Progenitor cell of endocrine pancreas (in vitro differentiated cells): ENCODE data around the gene DLEC1. TPM values are rescaled to one million over a fixed set of nuclear protein-coding genes. Genes with fewer than 3 reads are reported as not detected.

Experiments
- DNase-seq: peaks from one replicate; pipeline ENCODE4 v3.0.0; 2021; ENCODE audit warnings: low spot score; ENCODE audit not compliant: unreplicated experiment
- H3K27ac Mint-ChIP-seq: 2 replicates; pipeline ENCODE4 v1.8.0; 2021; ENCODE audit warnings: mild to moderate bottlenecking, moderate library complexity, mixed read lengths
- H3K27me3 Mint-ChIP-seq: 2 replicates; pipeline ENCODE4 v1.8.0; 2021; ENCODE audit warnings: mixed read lengths
- H3K36me3 Mint-ChIP-seq: 2 replicates; pipeline ENCODE4 v1.8.0; 2022; ENCODE audit warnings: mixed read lengths; ENCODE audit not compliant: insufficient read depth
- H3K4me1 Mint-ChIP-seq: 2 replicates; pipeline ENCODE4 v1.8.0; 2021; ENCODE audit warnings: low read depth, mixed read lengths
- H3K4me3 Mint-ChIP-seq: 2 replicates; pipeline ENCODE4 v1.8.0; 2021; ENCODE audit warnings: low read depth, mild to moderate bottlenecking, moderate library complexity, mixed read lengths
- H3K9me3 Mint-ChIP-seq: 2 replicates; pipeline ENCODE4 v1.8.0; 2021; ENCODE audit warnings: low read depth, mixed read lengths
- total RNA-seq: library from RNA; stranded (reverse); gene quantifications from 2 replicates; pipeline ENCODE4 v1.2.1, GENCODE V29; 2021
- TF ChIP-seq, protein P1 (sequence below): fragments of 200-600 bp; sonication (generic); IDR thresholded peaks from one replicate; pipeline ENCODE4 v1.5.0; 2021; ENCODE audit warnings: antibody characterized with exemption, mild to moderate bottlenecking; ENCODE audit not compliant: unreplicated experiment

The DLEC1 gene
- total RNA-seq, 1 donor from 2014 or later: 1.3 TPM

DNA sequence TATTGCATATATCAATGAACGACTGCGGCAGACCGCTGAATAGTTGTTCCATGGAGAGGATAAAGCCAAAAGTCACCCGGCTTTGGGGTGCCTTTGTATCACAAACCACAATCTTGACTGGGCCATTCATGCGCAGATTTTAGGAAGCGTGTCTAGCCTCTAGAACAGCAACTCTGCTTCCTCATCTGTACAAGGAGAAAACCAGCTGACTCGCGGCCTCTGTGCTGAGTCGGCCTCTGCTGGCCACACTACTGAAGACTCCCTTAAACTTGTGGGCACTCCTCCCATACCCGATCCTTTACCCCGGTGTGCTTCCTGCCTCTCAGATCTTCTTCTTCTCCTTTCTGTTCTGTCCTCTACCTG lies 872 bp downstream of the DLEC1 start:
- H3K36me3 Mint-ChIP-seq: no peaks in the 10 kb centered on the region
- no peak overlapping the region for H3K27ac Mint-ChIP-seq
- H3K9me3 Mint-ChIP-seq: no peaks in the 10 kb centered on the region
- TF ChIP-seq, protein P1, sequence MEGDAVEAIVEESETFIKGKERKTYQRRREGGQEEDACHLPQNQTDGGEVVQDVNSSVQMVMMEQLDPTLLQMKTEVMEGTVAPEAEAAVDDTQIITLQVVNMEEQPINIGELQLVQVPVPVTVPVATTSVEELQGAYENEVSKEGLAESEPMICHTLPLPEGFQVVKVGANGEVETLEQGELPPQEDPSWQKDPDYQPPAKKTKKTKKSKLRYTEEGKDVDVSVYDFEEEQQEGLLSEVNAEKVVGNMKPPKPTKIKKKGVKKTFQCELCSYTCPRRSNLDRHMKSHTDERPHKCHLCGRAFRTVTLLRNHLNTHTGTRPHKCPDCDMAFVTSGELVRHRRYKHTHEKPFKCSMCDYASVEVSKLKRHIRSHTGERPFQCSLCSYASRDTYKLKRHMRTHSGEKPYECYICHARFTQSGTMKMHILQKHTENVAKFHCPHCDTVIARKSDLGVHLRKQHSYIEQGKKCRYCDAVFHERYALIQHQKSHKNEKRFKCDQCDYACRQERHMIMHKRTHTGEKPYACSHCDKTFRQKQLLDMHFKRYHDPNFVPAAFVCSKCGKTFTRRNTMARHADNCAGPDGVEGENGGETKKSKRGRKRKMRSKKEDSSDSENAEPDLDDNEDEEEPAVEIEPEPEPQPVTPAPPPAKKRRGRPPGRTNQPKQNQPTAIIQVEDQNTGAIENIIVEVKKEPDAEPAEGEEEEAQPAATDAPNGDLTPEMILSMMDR: no peak
- H3K27me3 Mint-ChIP-seq: peaks cover 38% of the 10 kb centered on the region
- H3K4me3 Mint-ChIP-seq: peak overlapping the region; percentile 73
- peaks cover 4% of the 10 kb centered on the region for H3K4me1 Mint-ChIP-seq
- no peak for DNase-seq

DNA sequence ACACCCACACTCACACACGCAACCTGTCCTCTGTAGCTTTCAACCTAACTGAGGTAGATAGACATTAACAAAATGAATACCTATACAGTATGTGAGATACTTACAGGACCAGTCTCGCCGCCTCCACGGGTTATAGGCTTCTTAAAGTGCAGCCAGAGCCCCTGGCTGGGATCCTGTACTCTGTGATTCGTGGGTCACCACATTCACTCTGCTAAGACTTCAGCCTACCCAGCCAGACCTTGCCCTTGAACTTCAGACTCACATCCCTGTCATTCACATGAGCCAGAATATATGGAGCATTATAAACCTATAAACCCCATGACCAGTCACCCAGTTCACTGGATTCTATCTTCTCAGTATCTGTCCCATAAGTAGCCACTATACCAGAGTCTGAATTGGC lies 1.4 kb downstream of the DLEC1 start:
- TF ChIP-seq, protein P1: no peak
- H3K27ac Mint-ChIP-seq: no peak overlapping the region
- peak overlapping the region; percentile 73 for H3K4me3 Mint-ChIP-seq
- no peaks in the 10 kb centered on the region for H3K9me3 Mint-ChIP-seq
- H3K27me3 Mint-ChIP-seq: peaks cover 38% of the 10 kb centered on the region
- H3K4me1 Mint-ChIP-seq: peaks cover 4% of the 10 kb centered on the region
- H3K36me3 Mint-ChIP-seq: no peaks in the 10 kb centered on the region
- no peak for DNase-seq

DNA sequence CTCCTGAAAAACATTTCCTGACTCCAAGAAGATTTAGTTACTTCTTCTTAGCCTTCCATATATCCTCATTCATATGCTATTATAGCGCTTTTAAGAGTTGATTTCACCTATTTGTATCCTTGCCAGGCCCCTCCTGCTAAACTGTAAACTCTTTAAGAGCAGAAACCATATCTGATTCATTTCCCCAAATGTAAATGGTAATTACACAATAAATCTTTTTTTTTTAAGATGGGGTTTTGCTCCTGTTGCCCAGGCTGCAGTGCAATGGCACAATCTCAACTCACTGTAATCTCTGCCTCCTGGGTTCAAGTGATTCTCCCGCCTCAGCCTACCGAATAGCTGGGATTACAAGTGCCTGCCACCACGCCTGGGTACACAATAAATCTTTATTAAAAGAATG lies 4.5 kb downstream of the DLEC1 start:
- Mint-ChIP-seq H3K27ac (no peak overlapping the region), H3K27me3 (peaks cover 26% of the 10 kb centered on the region), H3K4me3 (no peak overlapping the region)

DNA sequence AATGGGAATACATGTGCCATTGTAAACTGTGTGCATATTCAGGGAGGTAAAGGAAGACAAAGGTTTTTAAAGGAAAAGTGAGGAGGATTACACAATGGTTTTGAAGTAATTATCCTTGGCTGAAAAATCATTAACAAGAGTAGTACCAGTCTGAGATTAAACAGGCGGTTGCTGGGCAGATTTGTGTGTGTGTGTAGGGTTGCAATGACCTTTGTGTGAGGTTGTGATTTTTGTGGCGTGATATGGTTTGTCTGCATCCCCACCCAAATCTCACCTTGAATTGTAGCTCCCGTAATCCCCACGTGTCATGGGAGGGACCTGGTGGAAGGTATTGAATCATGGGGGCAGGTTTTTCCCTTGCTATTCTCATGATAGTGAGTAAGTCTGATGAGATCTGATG lies 7.0 kb downstream of the DLEC1 start:
- no peaks in the 10 kb centered on the region for H3K9me3 Mint-ChIP-seq
- no peak overlapping the region for H3K4me3 Mint-ChIP-seq
- H3K36me3 Mint-ChIP-seq: no peaks in the 10 kb centered on the region
- no peak overlapping the region for H3K27ac Mint-ChIP-seq
- peaks cover 4% of the 10 kb centered on the region for H3K27me3 Mint-ChIP-seq
- peaks cover 7% of the 10 kb centered on the region for H3K4me1 Mint-ChIP-seq
- no peak for DNase-seq
- TF ChIP-seq, protein P1: no peak

More for the DNA sequence above, 4.5 kb downstream of the DLEC1 start:
- no peak for DNase-seq
- TF ChIP-seq, protein P1: no peak
- Mint-ChIP-seq H3K9me3 (no peaks in the 10 kb centered on the region), H3K36me3 (no peaks in the 10 kb centered on the region), H3K4me1 (peaks cover 11% of the 10 kb centered on the region)

DNA sequence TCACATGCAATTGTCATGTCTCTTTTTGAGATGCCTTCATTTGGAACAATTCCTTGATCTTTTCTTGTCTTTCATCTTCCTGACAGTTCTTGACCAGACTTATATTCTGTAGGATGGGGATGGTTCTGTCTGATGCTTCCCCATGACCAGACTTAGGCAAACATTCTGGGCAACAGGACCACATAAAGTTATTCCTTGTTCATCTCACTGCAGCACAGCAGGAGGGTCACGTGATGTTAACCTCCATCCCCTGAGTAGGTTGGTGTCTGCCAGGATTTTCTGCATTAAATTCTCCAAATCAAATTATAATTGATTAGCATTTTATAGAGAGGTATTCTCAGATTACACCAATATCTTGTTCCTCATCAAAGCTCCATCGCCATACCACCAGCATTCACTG lies 7.8 kb downstream of the DLEC1 start:
- peaks cover 7% of the 10 kb centered on the region for H3K4me1 Mint-ChIP-seq
- H3K27ac Mint-ChIP-seq: no peak overlapping the region
- TF ChIP-seq, protein P1: no peak
- H3K9me3 Mint-ChIP-seq: no peaks in the 10 kb centered on the region
- no peaks in the 10 kb centered on the region for H3K36me3 Mint-ChIP-seq
- H3K4me3 Mint-ChIP-seq: no peak overlapping the region
- DNase-seq: no peak
- H3K27me3 Mint-ChIP-seq: peaks cover 4% of the 10 kb centered on the region

DNA sequence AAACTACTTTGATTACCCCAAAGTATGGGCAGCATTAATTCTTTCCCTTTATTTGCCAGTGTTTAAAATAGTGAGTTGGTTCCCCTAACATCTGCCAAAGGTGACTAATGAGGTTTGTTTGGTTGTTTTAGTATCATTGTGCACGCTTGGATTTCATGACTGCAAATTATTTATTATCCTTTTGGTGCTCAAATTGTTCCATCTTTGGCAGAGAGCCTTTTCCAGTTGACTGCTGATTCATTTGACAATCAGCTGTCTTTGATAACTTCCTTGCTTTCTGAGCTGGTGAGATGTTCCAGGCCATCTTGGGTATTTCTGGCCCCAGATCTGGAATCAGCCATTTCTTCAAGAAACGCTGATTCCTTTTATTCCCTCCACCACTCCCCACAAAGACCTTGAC lies 8.9 kb downstream of the DLEC1 start:
- H3K4me1 Mint-ChIP-seq: peaks cover 7% of the 10 kb centered on the region
- TF ChIP-seq, protein P1: no peak
- peaks cover under 1% of the 10 kb centered on the region for H3K27me3 Mint-ChIP-seq
- H3K4me3 Mint-ChIP-seq: no peak overlapping the region
- no peaks in the 10 kb centered on the region for H3K36me3 Mint-ChIP-seq
- H3K9me3 Mint-ChIP-seq: peaks cover 3% of the 10 kb centered on the region
- H3K27ac Mint-ChIP-seq: no peak overlapping the region
- no peak for DNase-seq
